Mucosa of descending colon (tissue), 3 donors: Measurements from ENCODE around the gene MYO1G. TPM values are rescaled to one million over a fixed set of nuclear protein-coding genes. Genes with fewer than 3 reads are reported as not detected.
"Not testable (repeated sequence)": the region's sequence is repeated elsewhere in the genome, so short reads cannot be mapped to it uniquely, and the experiment has no call there.

Experiments
- ATAC-seq: fragments of 200-7000 bp; cut with Tn5 transposase; one replicate; pipeline ENCODE4 v1.9.1; 2020; ENCODE audit warnings: mild to moderate bottlenecking, moderate library complexity
- DNase-seq, 3 donors: peaks; one replicate each; pipeline ENCODE4 v3.0.0-alpha.2; 2020
- H3K36me3 ChIP-seq: fragments of 200-600 bp; one replicate; pipeline ENCODE4 v1.8.0; 2021; ENCODE audit warnings: low read depth, mild to moderate bottlenecking
- H3K4me1 ChIP-seq: fragments of 200-600 bp; one replicate; pipeline ENCODE4 v1.8.0; 2021; ENCODE audit warnings: low read depth, mild to moderate bottlenecking
- H3K4me3 ChIP-seq: fragments of 200-600 bp; one replicate; pipeline ENCODE4 v1.8.0; 2021; ENCODE audit warnings: mild to moderate bottlenecking
- H3K9me3 ChIP-seq: fragments of 200-600 bp; one replicate; pipeline ENCODE4 v1.8.0; 2021; ENCODE audit warnings: mild to moderate bottlenecking
- CTCF ChIP-seq: fragments of 200-600 bp; IDR thresholded peaks from one replicate; pipeline ENCODE4 v1.8.0; 2022; ENCODE audit warnings: antibody characterized with exemption, mild to moderate bottlenecking
- intact Hi-C, 2 donors: fragments of 100-400 bp; cut with DNase I in 1 of 2; cut with micrococcal nuclease in 1 of 2; formaldehyde crosslinking; loops; one replicate each; pipeline versions ENCODE4 v1.11.0 to v1.11.1; 2022; cut with DNase I, micrococcal nuclease
- long read RNA-seq, 2 donors: library from polyadenylated mRNA; unstranded; transcript quantifications; one replicate each; pipeline ENCODE4 v2.0.0, GENCODE V29; 2019 to 2021
- total RNA-seq, 3 donors: library from RNA; stranded (reverse); fragmentation: NEBNext Ultra II Directional in 2 of 3; extraction: Animal tissue kit (Norgen Biotek cat#: 25700) in 2 of 3; gene quantifications; one replicate each; pipeline versions ENCODE4 v1.2.1 to v1.2.4, GENCODE V29; 2021 to 2023
- donor health status: DM: no; HTN: no; CAD: no; lungs with moderate emphysema.
- donor health status: DM: no; HTN: no; CAD: no.
- donor health status: DM: no; HTN: yes; CAD: no.

MYO1G gene
- 1 to 10 TPM; 3.8 to 6.9 (median 3.9) TPM for total RNA-seq
- long read RNA-seq, donor 1, partial matches to known transcripts: 1 of 4 reads
- long read RNA-seq, donor 1, other reads (novel, unspliced or antisense): 1 of 4 reads
- long read RNA-seq, donor 2, partial matches to known transcripts: 1 of 3 reads
- long read RNA-seq, donor 2, other reads (novel, unspliced or antisense): 1 of 3 reads

- Histone ChIP-seq H3K9me3 (no peaks in the 10 kb centered on the region), H3K36me3 (peaks cover 5% of the 10 kb centered on the region), H3K4me3 (no peak within 1 kb of the TSS), H3K4me1 (peaks cover 7% of the 10 kb centered on the region)
- TF ChIP-seq CTCF: no peak
- peak; percentile 61 to 94 (median 73) for DNase-seq
- ATAC-seq: peak; percentile 84
- intact Hi-C loops: no loop called here
Observed at GRCh38 chr7:44978511-44979366, at the start of gene MYO1G. MYO1G (minus strand) TSS chr7:44979015; CDS start chr7:44978961, 54 bp downstream.

- ATAC-seq (peak; percentile 29), DNase-seq (no peak)
- Histone ChIP-seq H3K4me1 (no peaks in the 10 kb centered on the region), H3K36me3 (no peaks in the 10 kb centered on the region), H3K9me3 (no peaks in the 10 kb centered on the region), H3K4me3 (no peak overlapping the region)
- no peak for TF ChIP-seq CTCF
- intact Hi-C loops: no loop called here
Observed at GRCh38 chr7:45028138-45028919, 49.5 kb upstream of the MYO1G start.

GRCh38 chr7:45027774-45028114 lies 48.9 kb upstream of the MYO1G start:
- no peaks in the 10 kb centered on the region for H3K9me3 ChIP-seq
- no peak overlapping the region for H3K4me3 ChIP-seq
- TF ChIP-seq CTCF: no peak
- no peak for DNase-seq
- intact Hi-C loops: no loop called here
- H3K4me1 ChIP-seq: no peaks in the 10 kb centered on the region
- ATAC-seq: peak; percentile 10
- no peaks in the 10 kb centered on the region for H3K36me3 ChIP-seq

DNA sequence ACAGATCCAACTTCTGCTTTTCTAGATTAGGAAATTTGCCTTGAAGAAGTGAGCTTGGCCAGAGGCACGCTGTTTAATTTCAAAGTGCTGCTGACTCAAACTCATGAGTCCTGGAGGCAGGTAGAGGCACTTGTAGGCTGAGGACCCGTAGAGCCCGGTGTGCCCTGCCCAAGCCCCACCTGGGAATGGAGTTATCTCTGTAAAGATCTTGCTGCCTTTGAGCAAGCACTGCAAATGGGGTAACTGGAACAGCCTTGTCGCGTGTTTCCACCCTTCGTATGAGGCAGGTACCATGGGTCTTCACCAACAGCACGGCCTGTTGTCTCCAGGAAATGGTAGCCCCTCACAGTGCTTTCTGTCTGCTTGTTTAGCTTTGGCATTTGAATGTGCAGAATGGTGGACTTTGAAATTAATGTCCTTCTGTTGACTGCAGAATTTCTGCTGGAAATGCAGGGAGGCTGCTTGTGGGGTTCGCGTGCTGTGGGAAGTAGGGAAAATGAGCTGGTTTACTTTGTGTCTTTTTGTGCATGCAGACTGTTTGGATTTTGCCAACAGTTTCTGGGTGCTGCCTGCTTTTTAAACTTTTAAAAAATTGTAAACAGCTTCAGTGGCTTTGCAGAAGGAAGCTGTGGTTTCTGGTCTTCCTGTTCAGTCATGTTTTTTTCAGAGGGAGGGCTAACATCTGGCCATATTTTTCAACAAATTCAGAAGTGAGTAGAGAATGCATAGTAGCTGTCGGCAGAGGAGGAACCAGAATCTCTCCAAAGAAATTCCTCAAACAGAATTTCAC lies 48.4 kb upstream of the MYO1G start:
- DNase-seq: peak in 1 of 3 donors; percentile 11
- Histone ChIP-seq H3K4me3 (no peak overlapping the region), H3K4me1 (no peaks in the 10 kb centered on the region), H3K9me3 (no peaks in the 10 kb centered on the region), H3K36me3 (no peaks in the 10 kb centered on the region)
- peak; percentile 72 for ATAC-seq
- no peak for TF ChIP-seq CTCF
- intact Hi-C loops: no loop called here

GRCh38 chr7:45026013-45026412 lies 47.2 kb upstream of the MYO1G start:
- H3K4me1 ChIP-seq: no peaks in the 10 kb centered on the region
- no peaks in the 10 kb centered on the region for H3K9me3 ChIP-seq
- no peak for ATAC-seq
- TF ChIP-seq CTCF: no peak
- H3K36me3 ChIP-seq: no peaks in the 10 kb centered on the region
- DNase-seq: no peak
- intact Hi-C loops: no loop called here
- no peak overlapping the region for H3K4me3 ChIP-seq

DNA sequence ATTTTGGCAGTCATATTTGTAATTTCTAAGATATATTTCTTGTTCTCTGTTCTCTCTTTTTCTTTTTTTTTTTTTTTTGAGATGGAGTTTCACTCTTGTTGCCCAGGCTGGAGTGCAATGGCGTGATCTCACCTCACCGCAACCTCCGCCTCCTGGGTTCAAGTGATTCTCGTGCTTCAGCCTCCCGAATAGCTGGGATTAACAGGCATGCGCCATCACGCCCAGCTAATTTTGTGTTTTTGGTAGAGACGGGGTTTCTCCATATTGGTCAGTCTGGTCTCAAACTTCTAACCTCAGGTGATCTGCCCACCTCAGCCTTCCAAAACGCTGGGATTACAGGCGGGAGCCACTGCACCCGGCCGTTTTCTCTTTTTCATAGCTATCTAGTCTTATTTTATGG lies 46.7 kb upstream of the MYO1G start:
- H3K4me3 ChIP-seq, ATAC-seq, DNase-seq, H3K36me3 ChIP-seq, intact Hi-C loops, H3K9me3 ChIP-seq, H3K4me1 ChIP-seq: not testable (repeated sequence)
